Stimulated activated CD8-positive, alpha-beta memory T cell treated with anti-CD3 and anti-CD28 coated beads, Interleukin-4, amount 100 ng/mL, for 24 hours (primary cell): ENCODE results near the gene PCSK2.
A peak's percentile ranks its signal among the peaks of the same experiment; 100 is the strongest.

Source experiments
- DNase-seq: peaks from one replicate; pipeline ENCODE4 v3.0.0-alpha.2; 2020; ENCODE audit warnings: low read depth

The PCSK2 gene

DNA sequence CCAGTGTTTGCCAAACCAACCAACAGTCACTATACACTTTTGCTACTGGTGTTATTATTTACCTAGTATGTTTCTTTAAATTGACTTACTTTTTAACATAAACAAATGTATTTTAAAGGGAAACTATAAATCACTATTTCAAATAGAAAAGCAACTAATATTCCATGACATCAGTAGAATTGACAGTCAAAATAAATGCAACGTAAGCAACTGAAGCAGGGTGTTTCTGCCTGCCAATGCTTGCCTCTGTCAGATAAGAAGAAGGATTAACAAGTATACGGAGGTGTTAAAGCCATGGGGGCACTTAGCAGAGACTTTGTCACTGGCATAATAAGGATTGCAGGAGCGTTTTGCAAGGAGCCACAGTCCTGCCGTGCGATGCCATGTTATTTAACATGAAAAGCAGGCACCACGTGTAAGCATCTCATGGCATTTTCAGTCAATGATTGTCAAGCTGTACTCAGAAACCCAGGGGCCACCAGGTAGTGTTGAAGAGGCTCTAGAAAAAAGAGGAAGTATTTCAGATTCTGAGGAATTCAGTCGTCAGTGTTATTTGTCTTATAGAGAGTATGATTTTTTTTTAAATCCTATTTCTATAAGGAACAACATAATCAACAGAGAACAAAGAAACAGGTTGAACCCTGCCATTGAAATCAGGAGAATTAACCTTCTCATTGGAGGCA, 172.6 kb downstream of the PCSK2 start:
- no peak for DNase-seq

DNA sequence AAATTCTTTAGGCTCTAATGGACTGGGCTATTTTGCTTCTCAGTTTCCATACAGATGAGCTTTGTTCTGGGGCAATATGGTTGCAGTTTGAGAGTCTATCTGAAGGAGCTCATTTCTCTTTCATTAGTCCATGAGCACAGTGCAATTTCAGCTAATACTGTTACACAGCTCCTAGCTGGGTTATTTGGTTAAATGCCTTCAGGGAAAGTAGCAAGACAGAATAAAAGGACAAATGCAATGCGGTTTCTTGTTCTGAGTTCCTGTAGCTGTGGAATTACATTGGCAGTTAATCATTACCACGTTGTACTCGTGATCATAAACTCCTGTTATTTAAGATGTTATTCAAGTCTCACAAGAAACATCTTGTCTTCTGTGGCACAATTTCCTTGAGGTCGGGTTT, 176.6 kb downstream of the PCSK2 start:
- DNase-seq: no peak

DNA sequence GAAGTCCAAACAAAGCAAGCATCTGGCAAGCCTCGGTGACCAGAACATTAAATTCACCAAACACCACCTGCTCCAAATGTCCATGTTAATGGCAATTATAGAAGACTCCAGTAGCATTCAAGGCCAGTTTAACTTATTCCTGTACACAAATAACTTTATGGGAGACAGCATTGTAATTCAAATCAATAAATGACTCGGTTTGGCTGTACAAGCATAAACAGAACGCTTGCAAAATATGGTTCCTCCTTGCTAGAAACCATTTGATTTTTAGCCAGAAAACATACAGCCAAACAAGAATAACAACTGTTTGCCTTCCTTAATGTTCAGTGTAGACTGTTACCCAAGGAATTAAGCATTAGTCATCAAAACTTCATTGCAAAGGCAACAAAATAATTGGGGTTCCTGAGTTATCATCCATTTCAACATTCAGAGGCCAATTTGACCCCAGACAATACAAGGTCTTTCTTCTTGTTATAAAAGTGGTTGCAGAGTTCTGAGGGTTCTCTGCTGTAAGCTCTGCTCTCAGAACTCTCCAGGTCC, 179.3 kb downstream of the PCSK2 start:
- DNase-seq: no peak

DNA sequence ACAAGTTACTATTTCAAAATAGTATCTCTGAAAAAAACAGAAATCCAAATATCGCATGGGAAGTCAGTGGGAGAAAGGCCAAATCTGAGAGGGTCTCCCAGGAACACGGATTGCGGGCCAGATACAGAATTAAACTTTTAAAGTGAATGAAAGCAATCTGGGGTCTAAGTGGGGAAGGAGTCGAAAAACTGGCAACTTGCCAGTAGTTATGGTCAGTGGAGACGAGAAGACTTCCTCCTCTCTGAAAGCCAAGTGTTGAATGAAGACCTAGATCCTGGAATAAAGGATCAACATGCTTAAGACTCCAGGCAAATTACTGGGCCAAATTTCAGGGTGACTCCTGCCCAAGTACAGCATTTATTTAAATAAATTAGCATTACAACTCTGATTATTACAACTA, 180.7 kb downstream of the PCSK2 start:
- no peak for DNase-seq

DNA sequence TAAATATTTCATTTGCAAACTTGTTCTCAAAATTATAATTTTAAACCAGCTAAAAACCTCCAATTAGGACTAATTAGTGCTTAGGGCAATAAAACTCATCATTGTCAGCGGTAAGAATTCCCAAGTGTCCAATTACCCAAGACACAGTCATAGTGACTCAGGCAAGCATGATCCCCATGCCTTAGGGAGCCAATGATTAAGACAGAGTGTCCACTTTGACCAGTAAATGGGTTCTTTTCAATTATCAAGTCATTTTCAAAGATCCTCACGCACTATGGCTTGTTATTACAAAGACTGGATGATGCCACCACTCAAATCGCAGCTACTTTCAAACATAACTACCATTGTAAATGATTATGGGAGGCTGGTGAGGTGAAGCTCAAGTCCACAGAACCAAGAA, 190.4 kb downstream of the PCSK2 start:
- no peak for DNase-seq

DNA sequence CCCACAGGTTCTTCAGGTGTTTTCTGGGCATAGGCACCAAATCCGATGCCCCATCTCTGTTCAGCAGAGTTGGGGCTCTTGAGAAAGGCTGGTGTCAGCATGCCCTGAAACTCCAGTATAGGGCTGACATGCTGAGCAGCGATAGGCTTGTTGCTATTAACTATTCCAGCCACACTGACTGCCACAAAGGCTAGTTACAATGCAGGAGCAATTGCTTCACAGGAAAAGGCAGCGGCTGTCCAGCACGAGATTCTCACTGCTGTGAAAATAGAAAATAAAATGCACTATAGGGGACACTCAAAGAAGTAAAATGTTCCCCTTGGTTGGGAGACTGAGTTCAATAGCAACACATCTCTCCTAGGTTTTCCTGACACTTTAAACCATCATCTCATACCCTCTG, 191.9 kb downstream of the PCSK2 start:
- DNase-seq: no peak

DNA sequence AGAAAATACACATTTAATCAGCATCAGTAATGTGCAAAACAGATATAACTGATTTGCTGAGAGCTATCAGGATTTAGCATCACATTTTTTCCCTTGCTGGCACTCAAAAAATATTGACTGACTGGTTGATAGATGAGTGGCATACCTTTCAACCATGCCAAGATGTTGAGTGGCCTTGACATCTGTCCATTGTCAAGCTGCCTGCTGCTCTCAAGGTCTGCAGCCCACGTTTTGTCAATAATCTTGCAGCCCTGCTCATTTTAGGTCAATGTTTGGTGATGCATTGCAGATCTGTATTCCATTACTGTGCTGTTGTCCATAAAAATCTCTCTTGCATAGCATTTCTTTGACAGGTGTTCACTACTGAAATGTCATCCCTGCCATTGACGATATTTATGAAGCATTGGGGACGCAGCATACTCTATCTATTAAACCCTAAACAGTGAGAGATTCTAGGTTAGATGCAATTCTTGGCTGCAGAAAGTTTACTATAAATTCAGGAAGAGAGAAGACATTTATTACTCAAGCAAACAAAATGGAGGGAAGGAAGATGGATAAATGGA, 192.7 kb downstream of the PCSK2 start:
- DNase-seq: no peak

DNA sequence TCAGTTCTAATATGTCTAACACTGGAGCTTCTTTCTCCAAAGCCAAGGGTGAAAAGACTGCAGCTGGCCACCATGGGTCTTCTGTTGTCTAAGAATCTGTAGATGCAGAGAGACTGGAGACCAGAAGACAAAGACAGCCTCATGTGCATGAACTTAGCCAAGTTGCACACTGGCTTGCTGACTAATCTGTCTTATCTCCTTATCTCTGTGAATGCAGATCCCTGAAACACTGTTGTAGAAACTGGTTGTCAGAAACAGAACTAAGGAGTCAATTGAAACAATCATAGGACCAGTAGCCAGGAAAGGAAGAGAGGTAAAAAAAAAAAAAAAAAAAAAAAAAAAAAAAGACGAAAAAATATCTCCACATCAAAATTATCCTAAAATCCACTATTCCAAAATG, 194.7 kb downstream of the PCSK2 start:
- DNase-seq: no peak

DNA sequence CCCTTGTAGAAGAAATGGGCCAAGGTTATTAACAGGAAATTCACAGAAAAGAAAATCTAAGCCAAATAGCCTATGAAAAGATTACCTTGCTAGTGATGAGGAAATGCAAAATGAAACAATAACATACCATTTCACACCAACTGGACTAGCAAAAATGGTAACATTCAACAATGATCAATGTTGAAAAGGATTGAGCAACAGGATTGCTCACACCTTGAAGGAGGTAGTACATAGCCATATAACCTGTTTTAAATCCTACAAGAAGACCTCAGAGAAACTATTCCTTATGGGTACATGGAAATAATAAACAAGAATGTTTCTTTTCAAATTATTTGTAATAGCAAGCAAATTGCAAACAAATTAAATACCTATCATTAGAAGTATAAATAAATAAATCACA, 196.9 kb downstream of the PCSK2 start:
- DNase-seq: no peak

DNA sequence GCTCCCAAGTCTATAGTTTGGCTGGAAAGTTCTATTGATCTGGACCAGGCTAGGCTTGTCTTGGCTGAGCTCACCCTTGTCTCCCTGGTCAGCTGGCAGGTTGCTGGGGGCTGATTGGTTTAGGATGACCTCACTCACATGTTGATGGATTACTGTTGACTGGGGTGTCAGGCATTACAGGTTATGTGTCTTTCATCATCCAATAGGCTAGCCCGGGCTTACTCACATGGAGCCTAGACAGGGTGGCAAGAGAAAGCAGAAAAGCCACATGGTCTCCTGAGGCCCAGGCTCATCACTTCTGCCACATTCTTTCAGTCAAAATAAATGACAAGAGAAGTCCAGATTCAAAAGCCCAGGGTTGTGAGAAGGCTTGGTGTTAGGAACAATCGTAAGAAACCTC, 200.8 kb downstream of the PCSK2 start:
- no peak for DNase-seq

DNA sequence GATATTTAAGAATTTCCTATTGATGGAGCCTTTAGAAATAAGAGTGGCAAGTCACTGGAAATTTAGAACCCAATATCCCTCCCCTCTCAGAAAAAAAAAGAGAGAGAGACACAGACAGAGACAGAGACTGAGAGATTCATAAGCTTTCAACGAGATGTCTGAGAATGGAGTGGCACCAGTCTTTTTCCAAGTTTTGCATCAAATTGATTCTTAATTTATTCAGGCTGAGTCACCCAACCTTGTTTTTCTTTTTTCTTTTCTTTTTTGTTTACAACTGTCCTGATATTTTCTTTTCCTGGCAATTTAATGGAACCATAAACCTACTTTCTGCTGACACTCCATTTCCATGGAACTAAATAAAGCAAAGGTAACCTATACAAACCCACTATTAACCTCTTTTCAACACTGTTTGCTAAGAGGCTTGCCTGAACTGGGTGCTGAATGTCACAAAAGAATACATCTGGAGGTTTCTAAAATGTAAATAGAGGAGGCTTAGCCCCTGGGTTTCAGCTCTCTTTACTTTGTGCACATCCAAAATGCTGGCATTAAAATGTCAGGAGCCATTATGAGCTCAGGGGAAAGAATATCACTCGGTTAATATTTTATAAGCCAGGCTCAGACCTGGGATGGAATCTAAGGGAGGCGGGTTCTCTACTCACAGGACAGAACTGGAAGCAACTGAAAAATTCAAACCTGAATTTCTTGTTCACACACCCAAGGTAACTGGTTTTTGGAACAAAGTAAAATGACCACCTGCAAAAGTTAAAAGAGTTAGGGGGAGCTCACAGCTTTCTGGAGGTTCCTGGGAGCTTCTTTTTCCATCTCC, 203.5 kb downstream of the PCSK2 start:
- no peak for DNase-seq

DNA sequence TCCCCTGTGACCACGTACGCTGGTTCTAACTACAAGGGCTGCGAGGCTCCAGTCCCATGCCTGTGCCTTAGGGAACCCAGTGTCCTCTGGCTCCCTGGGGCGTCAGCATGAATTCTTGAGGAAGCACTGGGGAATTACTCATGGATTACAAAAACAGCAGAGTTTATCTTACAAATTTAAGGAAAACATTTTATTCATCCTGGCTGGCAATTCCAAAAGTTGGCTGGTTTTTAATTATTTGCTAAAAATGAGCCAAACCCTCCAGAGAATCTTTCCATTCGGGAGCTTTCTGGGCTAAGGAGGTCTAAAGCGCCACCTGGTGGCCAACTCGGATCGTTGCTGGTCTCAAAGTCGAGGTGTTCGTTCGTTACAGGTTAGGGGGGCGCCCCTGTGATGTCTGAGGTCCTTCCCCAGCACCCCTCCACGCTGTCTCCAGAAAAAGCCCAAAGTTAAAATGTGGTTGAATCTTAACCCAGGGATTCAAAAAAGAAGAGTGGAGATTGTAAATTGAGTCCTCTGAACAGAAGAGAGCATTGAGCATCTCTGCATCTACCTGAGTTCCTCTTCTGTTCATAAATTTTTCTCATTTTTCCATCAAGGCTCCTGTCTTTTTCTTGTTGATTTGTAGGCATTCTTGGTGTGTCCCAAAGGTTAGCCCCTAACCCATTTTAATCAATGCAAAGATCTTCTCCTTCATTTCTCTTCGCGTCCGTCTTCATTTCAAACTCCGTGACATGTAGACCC, 205.0 kb downstream of the PCSK2 start:
- DNase-seq: peak; percentile 23

DNA sequence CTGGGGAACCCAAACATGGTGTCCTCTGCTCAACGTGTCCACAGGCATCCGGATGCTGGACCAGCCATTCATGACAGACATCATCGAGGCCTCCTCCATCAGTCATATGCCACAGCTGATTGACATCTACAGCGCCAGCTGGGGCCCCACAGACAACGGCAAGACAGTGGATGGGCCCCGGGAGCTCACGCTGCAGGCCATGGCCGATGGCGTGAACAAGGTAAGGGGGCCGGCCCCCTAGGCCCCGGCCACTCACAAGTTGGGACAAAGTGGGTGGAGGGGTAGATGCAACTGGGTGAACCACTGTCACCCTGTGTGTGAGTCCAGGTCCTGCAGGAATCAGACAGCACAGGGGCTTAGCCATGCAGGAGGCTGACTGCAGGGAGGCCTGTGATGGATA, 209.8 kb downstream of the PCSK2 start:
- no peak for DNase-seq

DNA sequence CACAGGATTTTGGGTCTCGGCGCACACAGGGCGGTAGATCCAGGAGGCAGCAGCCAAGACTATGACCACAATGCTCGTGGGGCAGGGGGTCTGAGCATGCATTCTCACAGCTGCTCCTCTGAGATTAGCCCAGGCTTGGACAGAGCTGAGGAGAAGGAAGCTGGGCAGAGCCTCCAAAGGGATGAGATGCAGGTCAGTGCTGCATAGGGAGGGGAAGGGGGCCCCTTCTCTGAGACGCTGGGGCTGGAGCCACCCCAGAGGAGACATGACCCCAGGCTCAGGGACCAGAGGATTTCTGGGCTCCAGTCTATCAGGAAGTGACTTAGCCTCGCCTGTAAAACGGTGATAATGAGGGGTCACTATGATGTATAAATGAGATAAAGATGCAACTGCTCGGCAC, 210.4 kb downstream of the PCSK2 start:
- no peak for DNase-seq

DNA sequence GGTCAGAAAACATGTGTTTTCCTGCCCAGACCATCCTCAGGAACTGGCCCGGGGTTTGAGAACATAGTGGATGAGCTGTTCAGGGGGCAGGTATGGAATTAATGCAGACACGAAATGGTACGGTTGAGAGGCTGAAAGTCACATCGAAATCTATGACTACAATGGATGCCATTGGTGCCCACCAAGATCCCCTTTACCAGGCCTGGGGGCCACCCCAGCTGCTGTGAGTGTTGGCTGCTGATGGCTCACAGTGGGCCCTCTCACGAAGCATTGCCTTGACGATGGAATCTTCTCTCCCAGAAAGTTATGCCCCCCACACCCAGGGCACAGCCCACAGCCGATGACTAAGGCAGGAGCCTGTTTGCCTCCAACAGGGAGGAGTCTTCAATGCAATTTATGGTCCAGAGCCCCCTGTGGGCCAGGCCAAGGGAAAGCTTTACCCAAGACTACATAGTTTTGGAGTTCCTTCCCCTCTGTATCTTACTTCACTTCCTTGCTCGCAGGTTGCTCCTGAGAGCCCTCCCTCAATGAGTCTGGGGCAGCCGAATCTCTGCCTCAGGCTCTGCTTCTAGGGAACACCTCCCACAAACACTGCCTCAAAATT, 211.7 kb downstream of the PCSK2 start:
- DNase-seq: no peak

DNA sequence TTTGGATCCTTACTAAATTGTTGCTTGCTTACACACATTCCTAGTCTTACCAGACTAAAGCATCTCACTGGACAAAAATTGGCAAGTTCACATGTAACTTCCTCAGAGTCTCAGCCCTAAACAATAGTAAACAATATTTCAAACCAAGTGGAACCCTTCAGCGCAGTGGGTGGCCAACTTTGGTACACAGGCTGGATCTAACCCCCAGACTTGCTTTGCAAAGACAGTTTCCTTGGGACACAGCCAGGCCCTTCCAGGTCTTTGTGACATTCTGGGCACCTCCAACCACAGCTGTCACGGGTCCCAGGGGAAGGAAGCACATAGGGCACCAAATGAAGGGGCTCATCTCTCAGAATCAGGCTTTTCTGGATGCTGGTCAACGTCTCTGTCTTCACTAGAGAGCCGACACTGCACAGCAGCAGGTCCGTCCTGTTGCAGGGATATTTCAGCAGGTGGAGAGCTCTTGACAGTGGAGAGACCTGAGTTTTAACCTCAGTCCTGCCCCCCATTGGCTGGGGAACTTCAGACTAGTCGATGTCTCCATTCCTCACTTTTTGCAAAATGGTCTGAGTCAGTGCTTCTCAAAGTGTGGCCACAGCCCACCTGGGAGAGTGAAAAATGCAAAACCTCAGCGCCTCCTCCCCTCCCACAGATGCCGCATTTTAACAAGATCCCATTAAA, 212.9 kb downstream of the PCSK2 start:
- no peak for DNase-seq

DNA sequence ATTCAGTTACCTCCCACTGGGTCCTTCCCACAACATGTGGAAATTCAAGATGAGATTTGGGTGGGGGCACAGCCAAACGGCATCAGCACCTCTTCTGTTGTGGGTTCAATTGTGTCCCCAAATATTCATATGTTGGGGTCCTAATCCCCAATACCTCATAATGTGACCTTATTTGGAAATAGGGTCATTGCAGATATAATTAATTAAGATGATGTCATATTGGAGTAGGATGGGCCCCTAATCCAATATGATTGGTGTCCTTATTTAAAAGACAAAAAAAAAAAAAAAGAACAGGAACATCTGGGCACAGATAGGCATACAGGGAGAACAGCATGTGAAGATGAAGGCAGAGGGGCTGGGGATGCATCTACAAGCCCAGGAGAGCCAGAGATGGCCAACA, 214.9 kb downstream of the PCSK2 start:
- no peak for DNase-seq

DNA sequence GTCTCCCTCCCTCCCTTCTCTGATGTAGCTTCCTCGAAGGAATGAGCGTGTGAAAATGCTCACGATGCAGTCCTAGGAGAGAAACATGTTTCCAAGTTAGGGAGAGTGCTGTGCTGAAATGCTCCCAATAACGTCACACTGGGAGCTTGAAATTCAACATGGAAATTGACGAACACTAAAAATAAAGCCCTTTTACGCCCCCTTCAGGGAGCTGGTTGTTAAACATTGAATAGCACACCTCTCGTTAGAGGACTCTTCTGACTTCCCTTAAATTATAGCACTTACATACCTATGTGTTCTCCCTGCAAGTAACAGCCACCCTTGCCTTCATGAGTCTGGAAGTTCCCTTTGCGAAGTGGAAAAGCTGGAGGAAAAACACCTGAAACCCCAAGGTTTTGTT, 215.7 kb downstream of the PCSK2 start:
- DNase-seq: no peak

DNA sequence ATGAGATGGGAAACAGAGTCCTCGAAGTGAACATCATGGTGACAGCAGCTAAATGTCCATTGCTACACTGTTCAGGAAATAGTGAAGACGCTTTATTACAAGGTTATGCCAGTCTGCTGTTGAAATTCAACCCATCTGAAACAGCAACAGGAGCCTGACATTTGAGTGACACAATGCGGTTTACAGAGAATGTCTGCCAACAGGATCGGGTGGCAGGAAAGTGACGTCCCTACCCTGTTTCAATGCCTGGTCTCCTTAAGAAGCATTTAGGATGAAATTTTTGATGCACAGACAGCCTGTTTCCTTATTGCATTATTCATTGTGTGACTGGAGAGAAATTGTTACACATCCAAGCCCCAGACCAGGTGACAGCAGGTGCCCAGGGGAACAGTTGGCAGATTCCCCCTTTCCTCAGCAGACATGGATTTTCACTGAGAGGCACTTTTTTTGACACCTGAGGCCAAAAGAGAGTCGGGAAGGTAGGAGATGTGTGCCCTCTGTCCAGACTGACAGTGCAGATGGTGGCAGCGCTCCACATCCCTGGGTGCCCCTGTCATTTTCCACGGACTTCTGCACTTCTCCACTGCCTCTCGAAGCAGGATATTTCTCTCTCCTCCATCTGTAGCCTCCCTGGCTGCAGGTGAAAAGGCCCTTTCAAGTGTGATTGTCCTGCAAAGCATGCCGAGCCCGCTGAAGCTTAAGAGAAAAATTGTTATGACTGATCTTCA, 216.5 kb downstream of the PCSK2 start:
- DNase-seq: no peak

DNA sequence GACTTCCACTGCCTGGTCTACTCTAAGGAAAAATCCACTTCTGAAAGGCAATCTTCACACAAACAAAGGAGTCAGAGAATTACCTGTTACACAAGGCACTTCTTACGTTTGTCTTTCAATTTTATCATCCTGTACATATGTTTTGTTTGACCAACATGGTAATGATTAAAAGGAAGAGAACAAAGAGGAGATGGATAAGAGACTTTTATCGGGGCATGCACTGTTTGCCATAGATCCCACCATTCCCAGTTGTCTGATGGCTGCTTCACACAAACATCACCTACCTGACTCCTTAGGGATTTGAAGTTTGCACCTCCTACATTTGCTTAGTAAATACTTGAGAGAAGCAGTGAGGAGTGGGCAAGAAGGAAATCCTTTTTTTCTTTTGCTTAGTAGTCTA, 217.3 kb downstream of the PCSK2 start:
- no peak for DNase-seq

DNA sequence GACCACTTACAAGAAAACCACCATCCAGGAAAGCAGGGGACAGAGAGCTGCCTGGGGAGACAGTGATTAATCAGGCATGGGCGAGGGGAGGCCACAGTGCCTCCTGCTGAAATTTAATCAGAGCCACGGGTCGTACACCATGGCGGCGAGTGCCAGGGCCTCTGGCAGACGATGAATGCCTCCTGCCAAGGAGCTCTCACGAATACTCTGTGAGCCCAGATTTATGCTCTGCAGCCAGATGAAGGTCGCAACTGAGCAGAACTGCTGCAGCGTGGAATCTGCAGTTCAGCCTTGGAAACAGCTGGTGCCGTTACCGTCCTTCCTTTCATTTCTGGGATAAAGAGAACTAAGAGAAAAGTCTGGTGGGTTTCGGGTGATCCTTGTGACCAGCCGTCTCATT, 218.7 kb downstream of the PCSK2 start:
- DNase-seq: no peak
